ENCODE results near the gene NSMCE1. TPM values are rescaled to one million over a fixed set of nuclear protein-coding genes. Genes with fewer than 3 reads are reported as not detected.

The NSMCE1 gene
- total RNA-seq, 1 experiment from 2014 or later, result 73.3 TPM

Other genes starting within 250 kb of the NSMCE1 start
- gene C16orf82, start 201.8 kb downstream of the NSMCE1 start, total RNA-seq (2014; rRNA removed; shearing (Covaris generic)), result not detected in 2 replicates
- gene KDM8, start 65.2 kb downstream of the NSMCE1 start, total RNA-seq (2014; rRNA removed; shearing (Covaris generic)), result 4.7 and 6.0 TPM in 2 replicates
- 21.0 and 21.8 TPM in 2 replicates for gene IL4R, start 45.2 kb upstream of the NSMCE1 start, total RNA-seq (2014; rRNA removed; shearing (Covaris generic))
- gene IL21R, start 133.4 kb upstream of the NSMCE1 start, total RNA-seq (2014; rRNA removed; shearing (Covaris generic)), result 0.67 and 0.80 TPM in 2 replicates